Esophagus squamous epithelium (tissue), 4 donors: Measurements from ENCODE around the gene INTS2.

Experiments
- CTCF ChIP-seq, 6 experiments: fragments of 450-650 bp in 4 of 6; fragments of 200-600 bp in 2 of 6; sonication (generic) in 2 of 6; IDR thresholded peaks; one replicate each; pipeline ENCODE4 v1.5.1; 2016 to 2019; ENCODE audit warnings: antibody characterized with exemption in 6 of 6, mild to moderate bottlenecking in 4 of 6, moderate library complexity in 4 of 6
- POLR2A ChIP-seq, 4 donors: fragments of 450-650 bp; IDR thresholded peaks; one replicate each; pipeline ENCODE4 v1.6.1; 2017; ENCODE audit warnings: antibody characterized with exemption in 4 of 4, mild to moderate bottlenecking in 4 of 4, moderate library complexity in 3 of 4

- TF ChIP-seq CTCF (IDR thresholded peaks at IDR 0.05) (no peak), POLR2A (IDR thresholded peaks at IDR 0.05) (no peak)
Observed at GRCh38 chr17:61880589-61881102, 47.1 kb downstream of the INTS2 start.
